Measurements from ENCODE around the gene LRRC70.
"Not testable (repeated sequence)": the region's sequence is repeated elsewhere in the genome, so short reads cannot be mapped to it uniquely, and the experiment has no call there.

The LRRC70 gene, protein sequence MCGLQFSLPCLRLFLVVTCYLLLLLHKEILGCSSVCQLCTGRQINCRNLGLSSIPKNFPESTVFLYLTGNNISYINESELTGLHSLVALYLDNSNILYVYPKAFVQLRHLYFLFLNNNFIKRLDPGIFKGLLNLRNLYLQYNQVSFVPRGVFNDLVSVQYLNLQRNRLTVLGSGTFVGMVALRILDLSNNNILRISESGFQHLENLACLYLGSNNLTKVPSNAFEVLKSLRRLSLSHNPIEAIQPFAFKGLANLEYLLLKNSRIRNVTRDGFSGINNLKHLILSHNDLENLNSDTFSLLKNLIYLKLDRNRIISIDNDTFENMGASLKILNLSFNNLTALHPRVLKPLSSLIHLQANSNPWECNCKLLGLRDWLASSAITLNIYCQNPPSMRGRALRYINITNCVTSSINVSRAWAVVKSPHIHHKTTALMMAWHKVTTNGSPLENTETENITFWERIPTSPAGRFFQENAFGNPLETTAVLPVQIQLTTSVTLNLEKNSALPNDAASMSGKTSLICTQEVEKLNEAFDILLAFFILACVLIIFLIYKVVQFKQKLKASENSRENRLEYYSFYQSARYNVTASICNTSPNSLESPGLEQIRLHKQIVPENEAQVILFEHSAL

DNA sequence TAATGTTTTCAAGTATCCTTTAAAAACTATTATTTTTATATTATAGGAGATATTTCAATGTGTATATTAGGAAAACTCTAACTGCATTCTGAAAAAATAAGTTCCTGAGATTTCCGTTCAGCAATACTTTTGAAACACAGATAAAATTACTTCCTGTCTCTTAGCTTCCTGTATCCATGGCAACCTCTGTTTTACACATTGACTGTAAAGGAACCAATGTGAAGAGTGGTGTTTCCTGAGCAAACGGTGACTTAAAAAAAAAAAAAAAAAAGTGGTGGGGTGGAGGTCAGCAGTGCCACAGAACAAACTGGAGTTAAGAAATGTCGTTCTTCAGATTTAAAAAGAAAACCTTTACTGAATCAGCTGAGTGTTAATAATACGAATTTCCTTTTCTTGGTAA, at the start of gene LRRC70:
LRRC70 (plus strand) TSS at position 280 of the 400 bp plus-strand sequence. CDS start 620 bp downstream, outside the sequence.
- DNase-seq: no peak

- DNase-seq: no peak
Measured at GRCh38 chr5:62533597-62533996, 45.0 kb upstream of the LRRC70 start.

DNA sequence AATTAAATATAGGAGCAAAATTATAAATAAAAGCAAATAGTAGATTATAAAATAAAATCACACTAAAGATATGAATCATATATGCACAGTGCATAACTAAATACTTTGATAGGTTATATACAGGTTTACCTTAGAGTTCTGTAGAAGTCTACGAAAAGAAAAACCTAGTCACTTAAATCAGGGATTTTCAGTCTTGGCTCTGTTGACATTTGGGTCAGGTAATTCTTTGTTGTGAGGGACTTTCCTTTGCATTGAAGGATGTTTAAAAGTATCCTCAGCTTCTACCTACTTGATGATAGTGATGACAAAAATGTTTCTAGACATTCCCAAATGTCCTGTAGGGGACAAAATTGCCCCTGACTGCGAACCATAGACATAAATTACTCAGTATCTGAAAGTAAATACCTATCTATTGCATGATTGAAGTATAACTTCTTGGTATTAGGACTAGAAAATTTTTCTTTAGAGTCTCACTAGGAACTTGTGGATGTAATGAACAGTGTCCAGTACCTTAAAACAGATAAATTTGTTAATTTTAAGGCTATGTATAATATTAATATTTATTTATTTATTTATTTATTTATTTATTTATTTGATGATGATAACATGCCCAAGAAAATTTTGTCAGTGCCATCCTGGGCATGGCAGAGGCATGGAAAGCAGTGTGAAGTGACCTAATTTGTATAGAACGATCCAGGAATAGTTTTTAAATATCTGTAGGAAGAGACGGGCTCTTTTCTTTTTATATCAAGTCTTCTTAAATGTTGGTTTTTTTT, 44.0 kb upstream of the LRRC70 start:
- DNase-seq: no peak

DNA sequence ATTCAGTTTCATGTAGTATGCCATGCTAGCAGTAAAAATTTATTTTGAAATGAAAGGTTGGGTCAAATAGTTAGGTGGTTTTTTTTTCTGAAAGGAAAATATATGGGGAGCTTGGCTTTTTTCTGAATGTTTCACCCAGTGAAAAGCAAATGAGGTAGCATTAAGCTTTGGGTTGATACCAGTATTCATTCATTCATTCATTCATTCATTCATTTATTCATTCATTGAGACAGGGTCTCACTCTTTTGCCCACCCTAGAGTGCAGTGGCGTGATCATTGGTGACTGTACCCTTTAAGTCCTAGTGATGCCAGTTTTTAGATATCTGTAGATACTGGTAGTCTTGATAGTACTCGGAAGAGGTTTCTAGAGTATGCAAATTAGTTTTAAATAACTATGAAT, 42.4 kb upstream of the LRRC70 start:
- no peak for DNase-seq

DNA sequence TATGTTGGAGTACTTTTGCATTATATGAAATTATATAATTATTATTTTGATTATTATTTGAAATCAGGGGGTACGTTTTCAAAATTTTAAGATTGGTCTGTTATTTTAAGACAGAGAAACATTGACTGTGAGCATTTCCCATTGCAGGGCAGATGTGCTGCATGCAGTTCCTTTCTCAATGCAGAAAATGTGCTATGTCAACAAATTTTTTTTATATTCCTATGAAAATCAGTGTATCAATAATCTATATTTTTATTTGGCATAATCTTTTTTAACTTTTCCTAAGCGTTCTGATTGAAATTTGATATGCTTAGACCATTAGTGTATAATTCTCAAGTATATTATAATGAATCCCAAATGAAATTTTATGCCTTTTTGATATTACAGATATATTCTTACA, 41.8 kb upstream of the LRRC70 start:
- DNase-seq: no peak

- DNase-seq: no peak
Measured at GRCh38 chr5:62538017-62538942, 40.3 kb upstream of the LRRC70 start.

GRCh38 chr5:62542720-62543119, 35.9 kb upstream of the LRRC70 start:
- DNase-seq: no peak

DNA sequence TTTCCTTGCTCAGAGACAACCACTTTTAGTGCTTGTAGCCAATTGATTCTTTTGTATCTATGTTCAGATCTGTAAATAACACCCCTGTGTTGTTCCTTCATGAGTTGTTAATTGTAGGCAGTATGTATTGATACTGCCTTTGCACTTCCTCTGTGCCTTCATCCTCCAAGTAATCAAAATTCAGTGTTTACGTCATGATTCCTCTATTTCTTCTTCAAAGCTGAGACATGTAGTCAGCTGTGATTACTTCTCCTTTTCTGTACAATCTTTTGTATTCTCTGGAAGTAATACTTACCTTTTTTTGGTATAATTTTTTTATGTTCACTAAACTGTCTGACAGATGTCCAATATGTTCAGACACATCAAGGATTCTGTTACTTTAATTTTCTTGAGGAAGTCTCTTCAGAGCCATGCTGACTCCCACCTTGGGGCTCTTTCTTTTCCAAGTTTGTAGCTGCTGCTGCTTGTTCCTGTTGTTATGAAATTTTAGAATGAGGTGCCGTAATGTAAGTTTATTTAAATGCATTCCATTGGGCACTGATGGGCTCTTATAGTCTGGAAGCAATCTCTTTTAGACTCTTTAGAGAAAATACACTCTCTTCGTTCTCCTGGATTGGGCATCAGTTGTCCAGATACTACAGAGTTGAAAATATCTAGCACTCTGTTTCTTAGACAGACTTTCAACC, 30.5 kb upstream of the LRRC70 start:
- no peak for DNase-seq

DNA sequence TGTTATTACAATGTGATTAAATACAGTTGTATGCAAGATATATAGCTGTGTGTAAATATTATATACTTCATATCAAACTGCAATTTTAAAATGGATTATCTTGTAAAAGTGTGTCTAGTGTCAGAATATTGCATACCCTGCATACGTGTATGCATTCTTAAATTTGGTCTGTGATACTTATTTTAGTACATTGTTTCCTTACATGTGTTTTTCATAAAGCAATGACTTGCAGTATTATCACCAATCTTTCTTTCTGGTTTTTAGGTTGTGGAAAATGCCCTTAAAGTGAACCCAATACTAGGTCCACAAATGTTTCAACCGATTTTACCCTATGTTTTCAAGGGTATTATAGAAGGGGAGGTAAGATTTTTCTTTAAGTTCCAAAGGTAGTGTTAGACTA, 28.5 kb upstream of the LRRC70 start:
- DNase-seq: no peak

DNA sequence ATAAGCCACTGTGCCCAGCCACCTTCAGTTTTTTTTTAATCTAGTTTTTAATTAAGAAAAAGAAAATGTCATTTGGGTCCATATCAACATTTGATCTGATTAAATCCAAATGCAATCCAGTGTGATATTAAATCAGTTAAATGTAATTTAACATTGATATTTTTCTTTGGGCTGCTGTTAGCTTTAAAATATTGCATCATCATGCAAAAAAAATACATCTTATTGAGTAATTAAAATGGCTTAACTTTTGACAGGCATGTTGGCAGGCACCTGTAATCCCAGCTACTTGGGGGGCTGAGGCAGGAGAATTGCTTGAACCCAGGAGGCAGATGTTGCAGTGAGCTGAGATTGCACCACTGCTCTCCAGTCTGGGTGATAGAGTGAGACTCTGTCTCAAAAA, 22.7 kb upstream of the LRRC70 start:
- DNase-seq: no peak

DNA sequence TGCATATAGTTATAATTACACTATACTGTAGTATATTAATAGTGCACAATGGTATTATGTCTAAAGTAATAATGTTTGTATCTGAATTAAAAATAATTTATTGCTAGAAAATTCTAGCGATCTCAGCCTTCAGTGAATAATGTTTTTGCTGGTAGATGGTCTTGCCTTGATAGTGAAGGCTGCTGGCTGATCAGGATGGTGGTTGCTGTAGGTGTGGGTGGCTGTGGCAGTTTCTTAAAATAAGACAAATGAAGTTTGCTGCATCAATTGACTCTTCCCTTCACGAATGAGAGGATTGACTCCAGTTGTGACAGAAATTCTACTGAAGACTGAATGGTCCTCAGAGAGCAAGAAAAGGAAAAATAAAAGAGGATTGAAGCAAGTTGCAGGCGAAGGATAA, 19.7 kb upstream of the LRRC70 start:
- DNase-seq: no peak

DNA sequence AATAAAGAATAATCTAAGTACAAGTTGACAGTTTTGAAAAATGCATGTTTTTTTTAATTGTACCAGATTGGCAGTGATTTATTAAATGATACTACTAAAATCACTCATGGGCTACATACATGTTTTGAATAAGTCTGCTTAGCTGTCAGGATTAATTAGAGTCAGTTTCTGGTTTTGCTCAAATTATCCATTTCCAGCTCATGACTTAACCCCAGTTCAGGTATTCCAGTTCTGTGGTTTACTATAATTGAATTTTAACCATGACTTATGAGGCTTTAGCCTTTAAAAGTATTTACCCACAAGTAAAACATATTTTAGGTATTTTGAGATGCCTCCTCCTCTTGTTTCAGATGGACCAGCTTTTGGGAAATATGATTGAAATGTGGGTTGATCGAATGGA, 17.8 kb upstream of the LRRC70 start:
- no peak for DNase-seq

GRCh38 chr5:62561896-62562295, 16.7 kb upstream of the LRRC70 start:
- no peak for DNase-seq

DNA sequence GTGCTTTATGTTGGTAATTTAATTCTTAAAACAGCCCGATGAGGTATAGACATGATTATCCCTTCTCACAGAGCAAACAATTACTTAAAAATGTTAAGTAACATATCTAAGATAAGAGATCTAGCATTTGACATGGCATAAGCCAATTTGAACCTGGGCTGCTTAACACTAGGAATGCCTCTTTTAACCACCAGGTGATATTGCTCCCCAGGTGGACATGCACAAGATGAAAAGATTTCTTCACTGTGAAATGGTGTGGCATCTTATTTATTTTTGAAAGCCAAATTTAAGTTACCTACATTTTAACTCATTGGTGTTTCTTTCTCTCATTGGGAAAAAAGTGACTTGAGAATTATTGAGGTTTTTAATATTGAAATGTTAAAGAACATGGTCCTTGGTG, 15.8 kb upstream of the LRRC70 start:
- no peak for DNase-seq

DNA sequence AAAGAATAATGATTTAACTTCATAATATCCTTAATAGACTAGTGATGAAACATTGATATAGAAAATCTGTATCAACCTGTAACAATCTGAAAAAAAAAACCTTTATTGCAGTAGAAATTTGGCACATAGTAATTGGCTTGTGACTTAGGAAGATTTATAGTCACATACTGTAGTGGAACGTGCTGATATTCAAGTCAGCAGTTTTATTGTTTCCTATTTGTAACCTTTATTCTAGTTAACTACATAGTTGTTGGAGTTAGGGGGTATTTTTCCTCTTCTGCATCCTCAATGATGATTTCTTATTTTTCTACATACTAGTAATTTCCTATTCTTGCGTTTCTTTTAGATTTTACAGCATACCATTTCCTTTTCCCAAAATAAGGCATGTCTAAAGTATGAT, 14.5 kb upstream of the LRRC70 start:
- DNase-seq: no peak

DNA sequence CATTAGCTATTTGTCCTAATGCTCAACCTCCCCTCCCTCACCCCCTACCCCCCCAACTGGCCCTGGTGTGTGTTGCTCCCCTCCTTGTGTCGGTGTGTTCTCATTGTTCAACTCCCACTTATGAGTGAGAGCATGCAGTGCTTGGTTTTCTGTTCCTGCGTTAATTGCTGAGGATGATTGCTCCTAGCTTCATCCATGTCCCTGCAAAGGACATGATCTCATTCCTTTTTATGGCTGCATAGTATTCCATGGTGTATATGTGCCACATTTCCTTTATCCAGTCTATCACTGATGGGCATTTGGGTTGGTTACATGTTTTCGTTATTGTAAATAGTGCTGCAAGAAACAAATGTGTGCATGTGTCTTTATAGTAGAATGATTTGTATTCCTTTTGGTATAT, 12.9 kb upstream of the LRRC70 start:
- DNase-seq: not testable (repeated sequence)

GRCh38 chr5:62568143-62568542, 10.5 kb upstream of the LRRC70 start:
- no peak for DNase-seq

DNA sequence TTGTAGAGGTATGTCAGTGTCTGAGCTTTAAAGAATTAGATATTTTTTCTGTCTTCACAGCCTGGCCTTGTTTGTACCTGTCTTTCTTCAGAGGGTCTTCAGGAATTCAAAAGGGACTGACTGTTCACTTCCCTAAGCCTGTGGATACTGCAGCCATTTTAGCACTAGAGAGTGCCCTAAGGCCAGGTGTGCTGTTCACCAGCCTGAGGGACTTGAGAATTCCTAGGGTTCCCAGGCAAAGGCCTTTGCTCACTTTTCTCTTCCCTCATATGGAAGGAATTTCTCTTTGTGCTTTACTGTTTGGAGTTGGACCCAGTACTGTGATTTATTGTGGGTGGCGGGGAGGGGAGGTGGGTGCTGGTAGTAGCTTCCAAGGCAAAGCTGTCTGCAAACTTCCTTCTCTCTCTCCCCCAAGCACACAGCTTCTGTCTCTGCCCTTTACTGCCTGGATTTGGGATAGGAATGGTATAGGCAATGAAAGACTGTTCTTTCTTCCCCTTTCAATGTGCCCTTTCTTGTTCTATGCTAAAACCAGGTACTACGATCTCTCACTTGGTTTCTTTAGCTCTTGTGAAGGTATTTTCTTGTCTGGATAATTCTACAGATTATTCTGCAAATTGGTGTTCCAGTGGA, 9.7 kb upstream of the LRRC70 start:
- DNase-seq: no peak

- no peak for DNase-seq
Measured at GRCh38 chr5:62569470-62569869, 9.1 kb upstream of the LRRC70 start.

- no peak for DNase-seq
Measured at GRCh38 chr5:62572918-62573514, 5.6 kb upstream of the LRRC70 start.

- no peak for DNase-seq
Measured at GRCh38 chr5:62574599-62574998, 4.0 kb upstream of the LRRC70 start.
